ACC112 (cell line): Measurements from ENCODE around the gene SAMD4A.

Experiments
- H2AFZ ChIP-seq: fragments of 200-600 bp; sonication (generic); one replicate; pipeline ENCODE4 v1.6.0; 2017; ENCODE audit warnings: antibody characterized with exemption, low read length; ENCODE audit not compliant: unreplicated experiment
- H3K27ac ChIP-seq: fragments of 200-600 bp; sonication (generic); 2 replicates; pipeline ENCODE4 v1.5.1; 2014; ENCODE audit warnings: low read depth, mild to moderate bottlenecking, antibody characterized with exemption, low read length, moderate library complexity
- H3K27me3 ChIP-seq: fragments of 200-600 bp; sonication (generic); 2 replicates; pipeline ENCODE4 v1.6.1; 2014; ENCODE audit warnings: mild to moderate bottlenecking, antibody characterized with exemption, low read length, moderate library complexity, mixed read lengths; ENCODE audit not compliant: insufficient read depth
- H3K36me3 ChIP-seq: fragments of 200-600 bp; sonication (generic); 2 replicates; pipeline ENCODE4 v1.6.1; 2016; ENCODE audit warnings: mild to moderate bottlenecking, antibody characterized with exemption, low read length, moderate library complexity, mixed read lengths; ENCODE audit not compliant: insufficient read depth
- H3K4me1 ChIP-seq: fragments of 200-600 bp; sonication (generic); one replicate; pipeline ENCODE4 v1.6.1; 2016; ENCODE audit warnings: low read length, mixed read lengths; ENCODE audit not compliant: insufficient read depth, unreplicated experiment, control insufficient read depth
- H3K4me3 ChIP-seq: fragments of 200-600 bp; sonication (generic); 2 replicates; pipeline ENCODE4 v1.5.1; 2014; ENCODE audit warnings: mild to moderate bottlenecking, low read depth, low read length
- H3K79me2 ChIP-seq: fragments of 200-600 bp; sonication (generic); one replicate; pipeline ENCODE4 v1.6.0; 2016; ENCODE audit warnings: low read length; ENCODE audit not compliant: control insufficient read depth, unreplicated experiment, insufficient read depth

The SAMD4A gene

DNA sequence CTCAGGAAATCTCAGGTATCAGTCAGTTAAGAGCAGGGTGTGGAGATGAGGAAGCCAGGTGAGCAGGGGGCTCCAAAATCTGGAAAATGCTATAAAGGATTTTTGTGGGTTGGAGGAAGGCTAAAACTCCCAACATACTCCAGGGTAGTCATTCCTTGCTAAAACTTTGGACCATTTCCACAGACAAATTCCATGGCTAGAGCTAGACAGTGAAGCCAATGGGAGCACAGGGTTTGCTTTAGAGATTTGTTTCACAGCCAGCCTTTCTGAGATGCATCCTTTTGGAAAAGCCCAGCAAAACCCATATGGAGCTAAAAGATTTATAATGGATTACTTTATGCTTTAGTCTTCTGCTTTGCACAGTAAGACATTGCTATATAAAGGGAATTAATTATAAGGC is 146.5 kb downstream of the SAMD4A start:
- Histone ChIP-seq H3K27ac (no peak overlapping the region), H3K27me3 (no peaks in the 10 kb centered on the region), H3K79me2 (peaks cover 4% of the 10 kb centered on the region), H2AFZ (no peak overlapping the region), H3K4me1 (peaks cover 28% of the 10 kb centered on the region), H3K36me3 (no peaks in the 10 kb centered on the region), H3K4me3 (no peak overlapping the region)

DNA sequence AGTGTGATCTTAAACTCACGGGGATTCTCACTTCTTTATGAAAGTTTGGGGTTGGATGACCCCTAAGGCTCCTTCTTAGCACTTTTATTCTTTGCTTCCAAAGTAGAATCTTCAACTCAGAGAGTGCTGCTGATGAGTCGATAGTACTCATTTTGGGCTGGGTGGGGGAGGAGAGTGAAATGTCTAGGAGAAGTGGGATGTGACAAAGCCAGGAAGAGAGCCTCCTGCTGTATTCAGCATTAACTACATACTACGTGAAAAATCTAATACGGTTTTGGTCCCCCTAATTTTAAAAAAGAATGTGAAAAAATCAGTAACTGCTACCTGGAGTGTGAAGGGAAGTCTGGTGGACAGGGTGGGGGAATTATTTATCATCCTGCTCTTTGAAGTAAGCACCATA is 148.3 kb downstream of the SAMD4A start:
- Histone ChIP-seq H3K4me1 (peaks cover 28% of the 10 kb centered on the region), H3K27me3 (no peaks in the 10 kb centered on the region), H3K79me2 (peaks cover 9% of the 10 kb centered on the region), H3K36me3 (no peaks in the 10 kb centered on the region), H2AFZ (no peak overlapping the region), H3K27ac (no peak overlapping the region), H3K4me3 (no peak overlapping the region)

DNA sequence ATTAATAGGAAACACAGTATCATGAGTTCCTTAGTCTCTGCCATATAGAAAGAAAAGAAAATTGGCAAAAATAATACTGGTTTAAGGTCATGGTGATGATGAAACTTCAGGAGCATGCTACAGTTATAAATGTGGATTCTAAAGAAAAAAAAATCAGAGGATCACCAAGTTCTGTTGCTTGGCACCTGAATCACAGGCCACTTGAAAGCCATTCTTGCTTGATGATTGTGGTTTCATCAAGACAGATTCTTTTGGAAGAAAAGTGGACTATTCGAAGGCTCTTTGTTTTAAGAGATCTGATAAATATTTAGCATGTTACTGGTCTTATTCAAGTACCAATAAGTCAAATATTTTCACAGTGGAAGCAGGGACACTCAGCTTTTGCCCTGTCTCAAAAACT is 148.9 kb downstream of the SAMD4A start:
- Histone ChIP-seq H3K79me2 (peaks cover 9% of the 10 kb centered on the region), H2AFZ (no peak overlapping the region), H3K4me3 (no peak overlapping the region), H3K27ac (no peak overlapping the region), H3K4me1 (peaks cover 28% of the 10 kb centered on the region), H3K36me3 (no peaks in the 10 kb centered on the region), H3K27me3 (no peaks in the 10 kb centered on the region)

DNA sequence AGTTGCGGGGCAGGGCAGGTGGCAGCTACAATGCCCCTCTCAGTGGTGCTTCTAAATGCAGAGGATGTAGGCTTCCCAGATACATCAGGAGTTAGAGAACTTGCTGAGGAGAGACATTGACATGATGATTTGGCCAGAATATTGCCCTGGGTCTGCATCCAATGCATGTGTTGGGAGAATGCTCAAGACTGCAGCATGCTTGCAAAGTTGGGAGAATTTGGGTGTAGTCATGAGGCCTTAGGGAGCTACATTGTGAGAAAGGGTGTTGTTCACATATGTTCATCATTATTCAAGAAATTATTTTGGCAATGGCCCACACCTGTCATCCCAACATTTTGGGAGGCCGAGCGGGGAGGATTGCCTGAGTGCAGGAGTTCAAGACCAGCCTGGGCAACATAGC is 149.9 kb downstream of the SAMD4A start:
- Histone ChIP-seq H3K4me3 (no peak overlapping the region), H3K79me2 (peaks cover 9% of the 10 kb centered on the region), H3K4me1 (peaks cover 26% of the 10 kb centered on the region), H2AFZ (no peak overlapping the region), H3K27ac (no peak overlapping the region), H3K27me3 (no peaks in the 10 kb centered on the region), H3K36me3 (no peaks in the 10 kb centered on the region)

DNA sequence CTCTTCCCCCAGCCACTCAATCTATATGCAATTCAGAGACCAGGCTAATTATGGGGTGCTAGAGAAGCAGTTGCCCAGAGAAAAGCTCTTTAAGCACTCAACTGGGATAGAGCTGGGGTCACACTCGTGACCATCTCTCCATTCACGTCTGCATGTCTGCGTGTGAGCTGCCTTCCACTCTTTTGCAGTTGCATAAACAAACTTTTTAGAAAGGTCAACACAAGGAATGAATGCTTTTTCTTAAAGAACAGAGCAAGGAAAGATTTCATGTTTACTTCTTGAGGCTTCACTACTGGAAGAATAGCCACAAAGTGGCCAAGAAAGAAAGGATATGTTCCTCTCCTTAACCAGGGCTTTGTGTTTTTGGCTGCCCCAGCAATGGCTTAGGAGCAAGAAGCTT is 151.1 kb downstream of the SAMD4A start:
- Histone ChIP-seq H3K27ac (no peak overlapping the region), H3K4me1 (peaks cover 14% of the 10 kb centered on the region), H3K36me3 (no peaks in the 10 kb centered on the region), H3K4me3 (no peak overlapping the region), H3K79me2 (peaks cover 13% of the 10 kb centered on the region), H2AFZ (no peak overlapping the region), H3K27me3 (no peaks in the 10 kb centered on the region)

DNA sequence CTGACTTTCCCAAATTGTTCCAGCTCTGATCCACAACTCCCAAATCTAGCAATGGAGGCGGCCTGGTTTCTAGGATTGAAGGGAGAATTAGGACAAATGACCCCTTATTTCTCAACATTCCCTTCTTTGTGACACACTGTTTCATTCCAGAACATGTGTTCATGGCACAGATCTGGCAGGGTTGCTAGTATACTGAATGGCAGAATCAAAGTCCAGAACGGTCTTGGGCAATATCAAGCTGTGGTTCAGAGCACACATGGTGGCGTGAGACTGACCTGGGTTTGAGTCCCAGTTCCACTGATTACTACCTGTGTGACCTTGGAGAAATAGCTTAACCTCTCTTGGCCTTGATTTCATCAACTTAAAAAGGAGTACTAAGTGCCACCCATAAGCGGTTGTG is 152.5 kb downstream of the SAMD4A start:
- H3K4me3 ChIP-seq = no peak overlapping the region
- no peak overlapping the region for H2AFZ ChIP-seq
- no peaks in the 10 kb centered on the region for H3K27me3 ChIP-seq
- no peak overlapping the region for H3K27ac ChIP-seq
- peaks cover 12% of the 10 kb centered on the region for H3K79me2 ChIP-seq
- H3K4me1 ChIP-seq = peaks cover 13% of the 10 kb centered on the region
- no peaks in the 10 kb centered on the region for H3K36me3 ChIP-seq

DNA sequence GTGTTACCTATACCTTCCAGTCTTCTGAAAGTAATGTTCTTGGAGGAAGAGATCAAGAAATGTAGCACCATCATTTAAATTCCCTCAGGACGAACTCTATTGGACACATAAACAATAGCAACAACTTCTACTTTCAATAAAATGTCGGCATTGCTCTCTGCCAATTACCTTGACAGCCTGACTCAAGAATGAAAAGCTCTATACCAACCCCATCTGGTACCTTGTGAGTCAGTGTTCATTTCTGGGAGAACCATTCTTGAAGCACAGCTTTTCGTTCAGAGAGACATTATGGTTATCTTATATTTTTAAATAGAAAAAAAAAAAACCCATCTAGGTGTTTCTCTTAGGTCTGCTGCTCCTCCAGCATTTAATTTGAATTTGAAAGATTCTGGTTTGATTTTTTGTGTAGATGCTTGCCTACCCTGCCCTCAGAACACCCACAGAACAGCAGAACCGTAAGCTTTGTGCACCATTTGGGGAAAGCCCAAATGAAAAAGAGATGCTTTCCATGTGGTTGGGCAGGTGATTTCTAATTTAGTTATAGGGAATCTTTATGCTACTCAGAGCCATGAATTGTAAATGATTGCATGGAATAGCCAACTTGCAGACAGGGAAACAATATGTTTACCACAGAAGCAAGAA is 156.0 kb downstream of the SAMD4A start:
- H3K4me1 ChIP-seq = no peaks in the 10 kb centered on the region
- H3K27me3 ChIP-seq = no peaks in the 10 kb centered on the region
- no peak overlapping the region for H3K4me3 ChIP-seq
- no peak overlapping the region for H2AFZ ChIP-seq
- peaks cover 12% of the 10 kb centered on the region for H3K79me2 ChIP-seq
- no peak overlapping the region for H3K27ac ChIP-seq
- no peaks in the 10 kb centered on the region for H3K36me3 ChIP-seq

DNA sequence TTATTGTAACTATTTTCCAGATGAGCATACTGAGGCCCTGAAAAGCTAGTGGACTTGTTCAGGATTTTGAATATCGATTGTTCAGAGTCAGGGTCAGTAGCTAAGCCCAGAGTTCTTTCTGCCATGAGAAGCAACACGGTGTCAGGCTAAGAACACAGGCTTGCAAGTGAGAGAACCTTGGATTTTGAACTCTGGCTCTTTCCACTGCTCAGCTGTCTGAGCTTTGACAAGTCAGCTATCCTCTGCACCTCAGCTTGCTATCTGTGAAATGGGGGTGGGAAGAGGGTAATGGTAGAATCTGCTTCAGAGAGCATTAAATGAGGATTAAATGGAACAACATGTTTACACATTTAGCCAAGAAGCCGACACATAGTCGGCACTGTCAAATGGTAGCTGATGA is 157.2 kb downstream of the SAMD4A start:
- H3K79me2 ChIP-seq = peaks cover 12% of the 10 kb centered on the region
- H3K27ac ChIP-seq = no peak overlapping the region
- no peak overlapping the region for H2AFZ ChIP-seq

DNA sequence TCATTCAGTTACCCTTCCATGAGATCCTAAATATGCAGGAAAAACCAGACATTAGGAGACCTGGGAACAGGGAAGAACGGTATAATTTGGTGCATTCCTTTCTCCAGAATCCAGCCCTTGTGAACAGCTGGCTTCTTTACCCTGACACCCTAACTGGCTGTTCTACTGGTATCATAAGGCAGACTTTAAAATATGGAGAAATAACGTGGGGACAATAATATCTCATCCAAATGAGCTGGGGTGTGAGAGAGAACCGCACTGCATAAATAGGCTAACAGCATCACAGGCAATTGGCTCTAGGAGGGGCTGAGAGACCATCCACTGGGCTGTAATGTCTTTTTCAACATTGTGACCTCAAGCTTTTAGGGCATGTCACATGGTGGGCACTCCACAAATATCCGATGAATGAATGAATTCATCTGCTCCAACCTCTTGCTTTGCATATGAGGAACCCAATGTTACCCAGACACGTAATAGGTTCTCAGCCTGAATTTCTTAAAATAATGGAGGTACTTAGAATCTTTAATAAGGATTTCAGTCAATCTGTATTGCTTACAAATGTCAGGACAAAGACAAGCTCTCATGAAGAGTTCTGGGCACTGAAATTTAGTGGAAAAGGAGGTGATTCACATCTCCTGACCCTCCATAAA is 157.9 kb downstream of the SAMD4A start:
- Histone ChIP-seq H3K36me3 (no peaks in the 10 kb centered on the region), H3K4me3 (no peak overlapping the region)

More for the DNA sequence above, 157.2 kb downstream of the SAMD4A start:
- Histone ChIP-seq H3K4me3 (no peak overlapping the region), H3K36me3 (no peaks in the 10 kb centered on the region), H3K27me3 (no peaks in the 10 kb centered on the region), H3K4me1 (no peaks in the 10 kb centered on the region)

DNA sequence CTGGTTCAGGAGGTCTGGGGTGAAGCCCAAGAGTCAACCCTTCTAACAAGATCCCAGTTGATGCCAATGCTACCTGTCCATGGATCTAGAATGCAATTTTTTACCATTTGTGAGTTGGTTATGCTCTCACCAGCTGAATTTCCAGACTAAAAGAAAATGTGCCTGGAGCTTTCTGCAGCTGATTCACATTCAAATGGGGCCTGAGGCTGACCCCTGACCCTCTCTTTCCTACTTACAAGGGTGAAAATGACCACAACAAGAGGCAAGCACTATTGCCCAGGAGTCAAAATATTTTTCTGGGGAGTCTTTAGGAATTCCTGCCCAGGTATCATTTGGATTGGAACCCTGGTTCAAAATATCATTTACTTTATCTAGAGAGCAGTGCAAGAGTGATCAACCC is 159.1 kb downstream of the SAMD4A start:
- Histone ChIP-seq H3K4me3 (no peak overlapping the region), H3K4me1 (peaks cover 18% of the 10 kb centered on the region), H3K27ac (no peak overlapping the region), H2AFZ (no peak overlapping the region), H3K79me2 (peaks cover 9% of the 10 kb centered on the region), H3K27me3 (no peaks in the 10 kb centered on the region), H3K36me3 (no peaks in the 10 kb centered on the region)

More for the DNA sequence above, 157.9 kb downstream of the SAMD4A start:
- H2AFZ ChIP-seq = no peak overlapping the region
- H3K79me2 ChIP-seq = peaks cover 7% of the 10 kb centered on the region
- H3K27ac ChIP-seq = no peak overlapping the region
- no peaks in the 10 kb centered on the region for H3K27me3 ChIP-seq
- peaks cover 6% of the 10 kb centered on the region for H3K4me1 ChIP-seq

DNA sequence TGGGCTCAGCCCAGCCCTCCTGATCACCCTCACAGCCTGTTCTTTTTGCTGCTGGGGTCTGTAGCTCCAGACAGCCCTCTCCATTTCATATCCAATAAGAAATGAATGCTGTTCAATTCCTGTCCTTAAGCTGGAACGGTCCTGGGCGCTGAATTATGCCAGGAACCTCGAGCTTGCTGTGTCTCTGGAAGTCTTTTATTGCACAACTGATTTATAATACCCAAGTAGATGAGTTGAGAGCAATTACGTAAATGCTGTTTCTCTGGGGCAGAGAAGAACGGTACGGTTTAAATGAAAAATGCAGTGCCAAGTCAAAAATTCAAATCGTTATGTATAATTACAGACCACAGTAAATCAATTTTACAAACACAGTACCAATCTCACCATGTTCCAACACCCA is 161.0 kb downstream of the SAMD4A start:
- Histone ChIP-seq H3K36me3 (no peaks in the 10 kb centered on the region), H3K4me1 (peaks cover 20% of the 10 kb centered on the region), H3K79me2 (peaks cover 8% of the 10 kb centered on the region), H3K4me3 (no peak overlapping the region), H3K27me3 (no peaks in the 10 kb centered on the region), H2AFZ (no peak overlapping the region), H3K27ac (no peak overlapping the region)
